ENCODE measurements around the gene VPS50.

DNA sequence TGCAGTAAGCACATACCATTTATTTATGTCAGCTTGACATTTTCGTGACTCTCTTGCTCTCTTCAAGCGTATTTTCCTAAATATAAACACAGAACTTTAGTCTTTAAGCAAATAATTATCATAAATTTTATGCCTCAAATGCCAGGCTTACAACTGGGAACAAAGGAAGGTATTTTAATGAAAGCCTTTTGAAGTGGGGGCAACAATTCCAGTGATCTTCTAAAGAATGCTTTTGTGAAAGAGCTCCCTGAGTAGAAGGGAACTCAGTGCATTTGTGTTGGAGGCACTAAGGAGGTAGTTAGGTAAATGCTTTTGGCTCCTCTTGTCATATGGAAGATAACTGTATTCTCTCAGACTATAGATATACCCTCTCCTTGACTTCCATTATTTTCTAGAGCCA, 104.9 kb downstream of the VPS50 start:
- TF ChIP-seq POLR2A (IDR thresholded peaks at IDR 0.05): no peak
- TF ChIP-seq, protein P1, sequence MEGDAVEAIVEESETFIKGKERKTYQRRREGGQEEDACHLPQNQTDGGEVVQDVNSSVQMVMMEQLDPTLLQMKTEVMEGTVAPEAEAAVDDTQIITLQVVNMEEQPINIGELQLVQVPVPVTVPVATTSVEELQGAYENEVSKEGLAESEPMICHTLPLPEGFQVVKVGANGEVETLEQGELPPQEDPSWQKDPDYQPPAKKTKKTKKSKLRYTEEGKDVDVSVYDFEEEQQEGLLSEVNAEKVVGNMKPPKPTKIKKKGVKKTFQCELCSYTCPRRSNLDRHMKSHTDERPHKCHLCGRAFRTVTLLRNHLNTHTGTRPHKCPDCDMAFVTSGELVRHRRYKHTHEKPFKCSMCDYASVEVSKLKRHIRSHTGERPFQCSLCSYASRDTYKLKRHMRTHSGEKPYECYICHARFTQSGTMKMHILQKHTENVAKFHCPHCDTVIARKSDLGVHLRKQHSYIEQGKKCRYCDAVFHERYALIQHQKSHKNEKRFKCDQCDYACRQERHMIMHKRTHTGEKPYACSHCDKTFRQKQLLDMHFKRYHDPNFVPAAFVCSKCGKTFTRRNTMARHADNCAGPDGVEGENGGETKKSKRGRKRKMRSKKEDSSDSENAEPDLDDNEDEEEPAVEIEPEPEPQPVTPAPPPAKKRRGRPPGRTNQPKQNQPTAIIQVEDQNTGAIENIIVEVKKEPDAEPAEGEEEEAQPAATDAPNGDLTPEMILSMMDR (IDR thresholded peaks at IDR 0.05): no peak
- no peak for TF ChIP-seq EP300 (IDR thresholded peaks at IDR 0.05)

Data from stomach (tissue), 4 donors.